ENCODE data around the gene SLC25A6. TPM values are rescaled to one million over a fixed set of nuclear protein-coding genes. Genes with fewer than 3 reads are reported as not detected.

SLC25A6 gene
- polyA plus RNA-seq, 1 donor from 2014 or later = 184 TPM

DNA sequence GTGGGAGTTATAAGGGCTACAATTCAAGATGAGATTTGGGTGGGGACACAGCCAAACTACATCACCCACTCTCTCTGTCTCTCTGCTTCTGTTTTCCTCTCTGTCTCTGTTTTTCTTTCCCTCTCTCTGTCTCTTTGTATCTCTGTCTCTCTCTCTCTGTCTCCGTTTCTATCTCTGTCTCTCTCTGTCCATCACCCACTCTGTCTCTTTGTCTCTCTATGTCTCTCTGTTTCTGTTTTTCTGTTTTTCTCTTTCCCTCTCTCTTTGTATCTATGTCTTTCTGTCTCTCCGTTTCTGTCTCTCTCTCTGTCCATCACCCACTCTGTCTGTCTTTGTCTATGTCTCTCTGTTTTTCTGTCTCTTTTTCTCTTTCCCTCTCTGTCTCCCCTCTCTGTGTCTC is 30.0 kb downstream of the SLC25A6 start:
- H2AFZ ChIP-seq (ENCODE audit: low read depth, low read length) = no peak overlapping the region
- no peak overlapping the region for H3K9ac ChIP-seq (ENCODE audit: low read length)
- H3K79me2 ChIP-seq (replicated peaks; ENCODE audit: insufficient read depth, low read length) = no peaks in the 10 kb centered on the region
- no peak overlapping the region for H3K27ac ChIP-seq (ENCODE audit: low read length)
- no peaks in the 10 kb centered on the region for H3K9me2 ChIP-seq (ENCODE audit: insufficient read depth, low read length)
- TF ChIP-seq EP300 (conservative IDR thresholded peaks at IDR 0.05; ENCODE audit: poor library complexity, severe bottlenecking) (no peak), MXI1 (conservative IDR thresholded peaks at IDR 0.05; ENCODE audit: poor library complexity, severe bottlenecking) (no peak), SMC3 (conservative IDR thresholded peaks at IDR 0.05; ENCODE audit: poor library complexity) (no peak), REST (IDR thresholded peaks at IDR 0.05; ENCODE audit: borderline replicate concordance) (no peak), TAF1 (IDR thresholded peaks at IDR 0.05; ENCODE audit: low read depth) (no peak), POLR2AphosphoS5 (IDR thresholded peaks at IDR 0.05) (no peak), EZH2 (IDR thresholded peaks at IDR 0.05; ENCODE audit: borderline replicate concordance, insufficient read depth, low read length, poor library complexity, severe bottlenecking) (no peak), RAD21 (conservative IDR thresholded peaks at IDR 0.05) (no peak)
- TF ChIP-seq, protein P1, sequence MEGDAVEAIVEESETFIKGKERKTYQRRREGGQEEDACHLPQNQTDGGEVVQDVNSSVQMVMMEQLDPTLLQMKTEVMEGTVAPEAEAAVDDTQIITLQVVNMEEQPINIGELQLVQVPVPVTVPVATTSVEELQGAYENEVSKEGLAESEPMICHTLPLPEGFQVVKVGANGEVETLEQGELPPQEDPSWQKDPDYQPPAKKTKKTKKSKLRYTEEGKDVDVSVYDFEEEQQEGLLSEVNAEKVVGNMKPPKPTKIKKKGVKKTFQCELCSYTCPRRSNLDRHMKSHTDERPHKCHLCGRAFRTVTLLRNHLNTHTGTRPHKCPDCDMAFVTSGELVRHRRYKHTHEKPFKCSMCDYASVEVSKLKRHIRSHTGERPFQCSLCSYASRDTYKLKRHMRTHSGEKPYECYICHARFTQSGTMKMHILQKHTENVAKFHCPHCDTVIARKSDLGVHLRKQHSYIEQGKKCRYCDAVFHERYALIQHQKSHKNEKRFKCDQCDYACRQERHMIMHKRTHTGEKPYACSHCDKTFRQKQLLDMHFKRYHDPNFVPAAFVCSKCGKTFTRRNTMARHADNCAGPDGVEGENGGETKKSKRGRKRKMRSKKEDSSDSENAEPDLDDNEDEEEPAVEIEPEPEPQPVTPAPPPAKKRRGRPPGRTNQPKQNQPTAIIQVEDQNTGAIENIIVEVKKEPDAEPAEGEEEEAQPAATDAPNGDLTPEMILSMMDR (IDR thresholded peaks at IDR 0.05; ENCODE audit: poor library complexity, severe bottlenecking) = no peak
- no peaks in the 10 kb centered on the region for H3K27me3 ChIP-seq (ENCODE audit: insufficient read depth, low read depth, low read length)
- no peak overlapping the region for H3K4me3 ChIP-seq (ENCODE audit: low read length)
- no peaks in the 10 kb centered on the region for H3K36me3 ChIP-seq (ENCODE audit: insufficient read depth, low read length)
- H4K20me1 ChIP-seq (ENCODE audit: insufficient read depth) = no peaks in the 10 kb centered on the region
- H3K9me3 ChIP-seq (ENCODE audit: low read length) = no peaks in the 10 kb centered on the region
- no peaks in the 10 kb centered on the region for H3F3A ChIP-seq (ENCODE audit: insufficient read depth, low read length, poor library complexity, severe bottlenecking)
- H3K4me2 ChIP-seq (ENCODE audit: low read length) = no peak overlapping the region

- Histone ChIP-seq H3K27ac (ENCODE audit: low read length) (no peak overlapping the region), H3K27me3 (ENCODE audit: insufficient read depth, low read depth, low read length) (no peaks in the 10 kb centered on the region)
Measured at GRCh38 chrX:1361275-1361674, 30.6 kb downstream of the SLC25A6 start.

More at GRCh38 chrX:1361275-1361674, 30.6 kb downstream of the SLC25A6 start:
- Histone ChIP-seq H3K36me3 (ENCODE audit: insufficient read depth, low read length) (no peaks in the 10 kb centered on the region), H3K9me3 (ENCODE audit: low read length) (no peaks in the 10 kb centered on the region), H3F3A (ENCODE audit: insufficient read depth, low read length, poor library complexity, severe bottlenecking) (no peaks in the 10 kb centered on the region), H3K9ac (ENCODE audit: low read length) (no peak overlapping the region), H3K9me2 (ENCODE audit: insufficient read depth, low read length) (no peaks in the 10 kb centered on the region), H2AFZ (ENCODE audit: low read depth, low read length) (no peak overlapping the region), H4K20me1 (ENCODE audit: insufficient read depth) (no peaks in the 10 kb centered on the region), H3K4me3 (ENCODE audit: low read length) (no peak overlapping the region), H3K79me2 (replicated peaks; ENCODE audit: insufficient read depth, low read length) (no peaks in the 10 kb centered on the region), H3K4me2 (ENCODE audit: low read length) (no peak overlapping the region)
- TF ChIP-seq RAD21 (conservative IDR thresholded peaks at IDR 0.05) = no peak
- TF ChIP-seq, protein P1 (IDR thresholded peaks at IDR 0.05; ENCODE audit: poor library complexity, severe bottlenecking) = no peak
- TF ChIP-seq POLR2AphosphoS5 (IDR thresholded peaks at IDR 0.05) = no peak
- no peak for TF ChIP-seq MXI1 (conservative IDR thresholded peaks at IDR 0.05; ENCODE audit: poor library complexity, severe bottlenecking)
- no peak for TF ChIP-seq SMC3 (conservative IDR thresholded peaks at IDR 0.05; ENCODE audit: poor library complexity)
- no peak for TF ChIP-seq EP300 (conservative IDR thresholded peaks at IDR 0.05; ENCODE audit: poor library complexity, severe bottlenecking)
- TF ChIP-seq EZH2 (IDR thresholded peaks at IDR 0.05; ENCODE audit: borderline replicate concordance, insufficient read depth, low read length, poor library complexity, severe bottlenecking) = no peak
- TF ChIP-seq REST (IDR thresholded peaks at IDR 0.05; ENCODE audit: borderline replicate concordance) = no peak
- no peak for TF ChIP-seq TAF1 (IDR thresholded peaks at IDR 0.05; ENCODE audit: low read depth)
